ENCODE measurements around the gene ZNF708. TPM values are rescaled to one million over a fixed set of nuclear protein-coding genes. Genes with fewer than 3 reads are reported as not detected.

The ZNF708 gene
- total and polyA plus RNA-seq, 9 of the 15 experiments (the other 6 are each of a cell fraction or from before 2014, with no cell fraction given), result 2.9 to 11.9 (median 6.7) TPM

- TF ChIP-seq ZNF407 (IDR thresholded peaks at IDR 0.05; ENCODE audit: low read depth) (no peak), HDGF (IDR thresholded peaks at IDR 0.05) (no peak), ZNF551 (CRISPR knock-in tag; IDR thresholded peaks at IDR 0.05) (no peak), POLR3A (IDR thresholded peaks at IDR 0.05; ENCODE audit: borderline replicate concordance, extremely low read depth, insufficient read depth, insufficient read length) (no peak), TBP (optimal IDR thresholded peaks at IDR 0.05; ENCODE audit: low read depth, low read length) (peak; percentile 44), DEAF1 (CRISPR knock-in tag; IDR thresholded peaks at IDR 0.05) (no peak), PREB (CRISPR knock-in tag; IDR thresholded peaks at IDR 0.05) (no peak), ZKSCAN3 (CRISPR knock-in tag; IDR thresholded peaks at IDR 0.05) (no peak), ZNF408 (CRISPR knock-in tag; IDR thresholded peaks at IDR 0.05; ENCODE audit: low read depth) (no peak), TCF3 (CRISPR knock-in tag; IDR thresholded peaks at IDR 0.05) (no peak), DACH1 (IDR thresholded peaks at IDR 0.05; ENCODE audit: partially characterized antibody) (peak; percentile 21), CTCFL (IDR thresholded peaks at IDR 0.05; ENCODE audit: borderline replicate concordance, insufficient read depth, low read depth, low read length, poor library complexity, severe bottlenecking) (no peak), ZNF511 (CRISPR knock-in tag; IDR thresholded peaks at IDR 0.05) (no peak), CBX1 (IDR thresholded peaks at IDR 0.05; ENCODE audit: low read depth) (peak; percentile 69; the same call in 1 of the 2 replicates)
Observed at GRCh38 chr19:21328885-21329605, at the start of gene ZNF708 (continued).

Measured in K562 (cell line).